HG03097 (cell line): Measurements from ENCODE around the gene SLC5A11.
"Not testable (repeated sequence)": the region's sequence is repeated elsewhere in the genome, so short reads cannot be mapped to it uniquely, and the experiment has no call there.

Experiments
- ATAC-seq: cut with Tn5 transposase; IDR thresholded peaks from one replicate; pipeline ENCODE4 v1.9.1; 2021; ENCODE audit not compliant: unreplicated experiment, low FRiP score

SLC5A11 gene, protein sequence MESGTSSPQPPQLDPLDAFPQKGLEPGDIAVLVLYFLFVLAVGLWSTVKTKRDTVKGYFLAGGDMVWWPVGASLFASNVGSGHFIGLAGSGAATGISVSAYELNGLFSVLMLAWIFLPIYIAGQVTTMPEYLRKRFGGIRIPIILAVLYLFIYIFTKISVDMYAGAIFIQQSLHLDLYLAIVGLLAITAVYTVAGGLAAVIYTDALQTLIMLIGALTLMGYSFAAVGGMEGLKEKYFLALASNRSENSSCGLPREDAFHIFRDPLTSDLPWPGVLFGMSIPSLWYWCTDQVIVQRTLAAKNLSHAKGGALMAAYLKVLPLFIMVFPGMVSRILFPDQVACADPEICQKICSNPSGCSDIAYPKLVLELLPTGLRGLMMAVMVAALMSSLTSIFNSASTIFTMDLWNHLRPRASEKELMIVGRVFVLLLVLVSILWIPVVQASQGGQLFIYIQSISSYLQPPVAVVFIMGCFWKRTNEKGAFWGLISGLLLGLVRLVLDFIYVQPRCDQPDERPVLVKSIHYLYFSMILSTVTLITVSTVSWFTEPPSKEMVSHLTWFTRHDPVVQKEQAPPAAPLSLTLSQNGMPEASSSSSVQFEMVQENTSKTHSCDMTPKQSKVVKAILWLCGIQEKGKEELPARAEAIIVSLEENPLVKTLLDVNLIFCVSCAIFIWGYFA

DNA sequence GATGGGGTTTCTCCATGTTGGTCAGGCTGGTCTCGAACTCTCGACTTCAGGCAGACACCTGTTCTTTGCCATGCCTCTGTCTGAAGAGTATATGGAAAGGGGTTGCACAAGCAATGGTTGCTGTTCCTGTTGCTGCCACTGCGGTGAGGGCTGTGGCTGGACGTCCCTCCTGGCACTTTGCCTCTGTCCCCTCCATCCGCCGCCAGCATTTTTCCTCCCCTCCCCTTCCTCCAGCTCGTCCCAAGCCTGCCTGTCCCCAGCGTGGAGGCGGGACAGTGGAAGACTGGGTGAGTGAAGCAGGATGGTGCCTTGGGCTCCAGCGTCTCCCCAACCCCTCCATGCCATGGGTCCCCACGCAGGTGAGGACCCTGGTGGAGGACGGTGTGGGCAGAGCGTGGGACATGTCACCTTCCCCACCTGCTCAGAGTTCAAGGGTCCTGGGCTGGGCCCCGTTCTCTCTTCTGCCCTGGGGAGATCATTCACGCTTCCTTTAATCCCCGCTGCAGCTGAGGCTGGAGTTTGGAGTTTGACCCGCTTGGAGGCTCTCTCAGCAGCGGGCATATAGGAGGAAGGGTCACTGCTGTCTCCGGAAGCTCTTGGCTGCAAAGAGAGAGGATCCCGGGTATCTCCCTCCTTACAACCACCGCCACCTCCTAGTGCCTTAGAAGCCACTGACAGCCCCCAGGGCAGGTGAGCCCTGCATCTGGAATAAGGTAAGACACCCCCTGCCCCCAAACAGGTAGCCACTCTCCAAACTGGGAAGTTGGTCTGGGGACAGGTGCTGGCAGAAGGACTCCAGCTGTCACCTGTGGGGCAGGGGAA, at the start of gene SLC5A11:
SLC5A11 (plus strand) TSS at position 238 of the 822 bp plus-strand sequence. CDS start 12,681 bp downstream, outside the sequence.
- no peak for ATAC-seq

DNA sequence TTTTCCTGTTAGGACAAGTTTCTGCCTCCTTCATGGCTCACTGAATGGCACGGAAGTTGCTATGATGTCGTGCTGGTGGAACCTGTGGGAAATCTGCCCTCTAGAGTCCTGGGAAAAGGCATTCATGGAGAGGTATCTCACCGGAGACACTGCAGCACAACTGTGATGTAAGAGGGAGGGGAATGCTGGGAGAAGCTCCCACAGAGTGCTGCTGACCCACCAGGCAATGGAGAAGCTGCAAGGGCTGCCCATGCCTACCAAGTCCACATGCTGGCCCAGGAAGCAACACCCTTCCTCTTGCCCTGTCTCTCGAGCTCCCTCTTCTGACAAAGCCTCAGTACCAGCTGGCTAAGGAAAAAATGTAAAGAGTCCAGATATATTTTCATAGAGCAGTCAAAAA, 45.2 kb upstream of the SLC5A11 start:
- ATAC-seq = no peak

GRCh38 chr16:24801761-24802302, 43.9 kb upstream of the SLC5A11 start:
- no peak for ATAC-seq

DNA sequence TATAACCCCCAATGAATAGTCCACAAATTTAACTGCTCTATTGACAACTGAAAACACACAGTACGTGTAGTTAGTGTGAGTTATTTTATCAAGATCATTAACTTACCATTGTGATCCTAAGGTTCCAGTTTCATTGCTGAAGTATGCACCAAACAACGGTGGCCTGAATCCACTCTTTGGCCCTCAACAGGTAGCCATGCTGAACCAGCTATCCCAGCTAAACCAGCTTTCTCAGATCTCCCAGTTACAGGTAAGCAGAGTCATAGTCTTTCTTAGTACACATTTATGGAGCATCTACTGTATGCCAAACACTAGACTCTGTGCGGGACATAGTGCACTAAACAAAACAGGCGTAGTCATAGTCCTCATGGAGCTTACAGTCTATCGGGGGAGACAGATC, 40.3 kb upstream of the SLC5A11 start:
- ATAC-seq = no peak

DNA sequence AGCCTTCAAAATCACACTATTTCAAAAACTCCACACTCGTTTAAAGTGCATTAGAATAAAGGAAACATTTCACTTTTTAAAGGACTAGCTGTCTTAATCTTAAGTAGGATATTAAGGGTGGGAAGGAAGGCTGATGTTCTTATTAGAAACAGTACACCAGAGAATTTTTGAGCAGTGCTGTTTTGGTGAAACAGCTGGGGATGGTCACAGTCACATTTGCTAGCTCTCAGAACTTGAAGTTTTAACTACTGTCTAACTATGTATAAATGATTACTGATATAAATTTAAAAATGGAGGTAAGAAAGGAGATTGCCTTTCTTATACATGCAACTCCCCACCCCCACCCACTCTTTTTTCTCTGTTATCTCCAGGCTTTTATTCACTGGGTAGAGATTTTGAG, 38.5 kb upstream of the SLC5A11 start:
- no peak for ATAC-seq

- ATAC-seq = no peak
These were observed 34.6 kb upstream of the SLC5A11 start for GRCh38 chr16:24810951-24811843.

DNA sequence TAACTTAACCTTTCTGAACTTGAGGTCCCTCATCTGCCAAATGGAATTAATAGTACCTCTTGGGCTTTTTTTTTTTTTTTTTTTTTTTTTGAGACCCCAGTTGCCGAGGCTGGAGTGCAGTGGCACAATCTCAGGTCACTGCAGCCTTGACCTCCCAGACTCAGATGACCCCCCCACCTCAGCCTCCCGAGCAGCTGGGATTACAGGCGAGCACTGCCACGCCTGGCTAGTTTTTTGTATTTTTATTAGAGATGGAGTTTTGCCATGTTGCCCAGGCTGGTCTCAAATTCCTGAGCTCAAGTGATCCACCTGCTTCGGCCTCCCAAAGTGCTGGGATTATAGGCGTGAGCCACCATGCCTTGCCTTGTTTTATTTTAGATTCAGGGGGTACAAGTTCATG, 33.0 kb upstream of the SLC5A11 start:
- not testable (repeated sequence) for ATAC-seq

- no peak for ATAC-seq
These were observed 30.7 kb upstream of the SLC5A11 start for GRCh38 chr16:24815021-24815420.

- no peak for ATAC-seq
These were observed 29.1 kb upstream of the SLC5A11 start for GRCh38 chr16:24816688-24817087.

DNA sequence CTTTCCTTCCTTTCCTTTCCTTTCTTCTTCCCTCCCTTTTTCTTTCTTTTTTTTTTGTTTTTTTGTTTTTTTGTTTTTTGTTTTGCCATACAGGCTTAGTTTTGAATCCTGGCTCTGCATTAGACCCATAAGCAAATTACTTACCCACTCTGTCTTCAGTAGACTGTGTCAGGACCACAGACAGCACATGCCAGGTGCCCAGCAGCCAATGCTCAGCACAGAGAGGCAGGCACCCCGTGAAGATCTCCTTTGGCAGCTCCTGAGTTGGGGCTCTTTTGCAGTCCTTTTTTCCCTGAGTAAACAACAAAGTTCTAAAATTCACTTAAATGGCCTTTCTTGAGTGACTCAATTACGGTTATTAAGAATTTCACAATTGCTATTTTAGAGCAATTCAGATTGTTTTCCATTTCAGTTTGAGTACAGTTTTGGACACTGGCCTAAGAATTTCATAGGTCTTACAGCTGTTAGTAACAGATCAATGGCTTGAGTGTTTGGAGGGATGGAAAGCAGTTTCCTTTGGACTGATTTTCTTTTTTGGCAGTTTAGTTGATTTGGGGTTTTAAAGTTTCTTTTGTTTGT, 26.2 kb upstream of the SLC5A11 start:
- ATAC-seq = no peak

DNA sequence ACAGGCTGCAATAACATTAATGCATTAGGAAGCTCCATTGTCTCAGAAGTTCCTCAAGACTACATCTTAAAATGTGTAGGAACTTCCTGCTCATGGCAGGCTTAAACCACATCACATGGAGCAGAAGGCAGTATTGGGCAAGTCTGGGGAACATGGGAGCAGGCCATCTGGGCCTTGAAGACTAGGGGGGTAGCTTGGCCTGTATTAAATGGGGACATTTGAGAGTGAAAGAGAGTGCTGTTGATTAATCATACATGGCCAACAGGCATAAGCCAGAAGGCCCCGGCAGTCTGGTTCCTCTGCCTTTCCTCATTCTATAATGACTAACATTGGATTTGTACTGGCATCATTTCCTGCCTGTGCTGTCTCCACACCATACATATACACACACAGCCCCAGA, 25.2 kb upstream of the SLC5A11 start:
- ATAC-seq = no peak

GRCh38 chr16:24821129-24821528, 24.6 kb upstream of the SLC5A11 start:
- no peak for ATAC-seq

GRCh38 chr16:24822542-24822941, 23.2 kb upstream of the SLC5A11 start:
- no peak for ATAC-seq

DNA sequence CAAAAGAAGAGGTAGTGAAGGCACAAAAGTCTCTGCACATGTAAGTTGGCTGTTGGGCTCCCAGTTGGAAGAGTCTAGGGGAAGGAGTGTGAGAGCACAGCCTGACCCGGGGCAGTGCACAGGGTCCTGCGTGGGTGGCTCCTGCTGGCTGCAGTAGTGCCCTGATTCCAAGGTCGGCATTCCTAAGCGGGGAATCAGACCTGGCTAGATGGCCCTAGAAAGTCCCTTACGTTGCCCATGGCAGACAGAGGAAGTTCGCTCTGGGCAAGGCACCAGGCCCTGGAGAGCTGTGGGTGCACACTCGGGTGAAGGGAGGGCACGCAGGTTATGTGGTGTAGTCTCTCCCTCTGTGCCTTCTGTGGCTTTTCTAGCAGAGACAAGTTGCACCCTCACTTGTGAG, 22.8 kb upstream of the SLC5A11 start:
- no peak for ATAC-seq

- no peak for ATAC-seq
These were observed 20.1 kb upstream of the SLC5A11 start for GRCh38 chr16:24825696-24826095.

GRCh38 chr16:24826096-24826690, 19.6 kb upstream of the SLC5A11 start:
- no peak for ATAC-seq

- no peak for ATAC-seq
These were observed 18.8 kb upstream of the SLC5A11 start for GRCh38 chr16:24826817-24827566.

GRCh38 chr16:24829153-24829552, 16.6 kb upstream of the SLC5A11 start:
- ATAC-seq = no peak
